Adrenal gland (tissue), 5 donors: ENCODE data around the gene GNB5.

Source experiments
- POLR2A ChIP-seq, 2 donors: fragments of 450-650 bp; IDR thresholded peaks; one replicate each; pipeline ENCODE4 v1.6.1; 2017; ENCODE audit warnings: antibody characterized with exemption in 2 of 2, mild to moderate bottlenecking in 2 of 2, moderate library complexity in 1 of 2
- TF ChIP-seq, protein P1 (sequence below), 6 experiments: fragments of 450-650 bp in 4 of 6; fragments of 200-600 bp in 2 of 6; sonication (generic) in 1 of 6; IDR thresholded peaks; 1 replicate in 5 of 6; 2 replicates in 1 of 6; pipeline versions ENCODE4 v1.5.1 to v1.8.0; 2016 to 2021; ENCODE audit warnings: antibody characterized with exemption in 6 of 6, mild to moderate bottlenecking in 2 of 6, moderate library complexity in 1 of 6
- donor health status: DM: no; HTN: no; CAD: no.

GRCh38 chr15:52146776-52147175, 44.4 kb downstream of the GNB5 start:
- TF ChIP-seq POLR2A (IDR thresholded peaks at IDR 0.05), result no peak
- TF ChIP-seq, protein P1, sequence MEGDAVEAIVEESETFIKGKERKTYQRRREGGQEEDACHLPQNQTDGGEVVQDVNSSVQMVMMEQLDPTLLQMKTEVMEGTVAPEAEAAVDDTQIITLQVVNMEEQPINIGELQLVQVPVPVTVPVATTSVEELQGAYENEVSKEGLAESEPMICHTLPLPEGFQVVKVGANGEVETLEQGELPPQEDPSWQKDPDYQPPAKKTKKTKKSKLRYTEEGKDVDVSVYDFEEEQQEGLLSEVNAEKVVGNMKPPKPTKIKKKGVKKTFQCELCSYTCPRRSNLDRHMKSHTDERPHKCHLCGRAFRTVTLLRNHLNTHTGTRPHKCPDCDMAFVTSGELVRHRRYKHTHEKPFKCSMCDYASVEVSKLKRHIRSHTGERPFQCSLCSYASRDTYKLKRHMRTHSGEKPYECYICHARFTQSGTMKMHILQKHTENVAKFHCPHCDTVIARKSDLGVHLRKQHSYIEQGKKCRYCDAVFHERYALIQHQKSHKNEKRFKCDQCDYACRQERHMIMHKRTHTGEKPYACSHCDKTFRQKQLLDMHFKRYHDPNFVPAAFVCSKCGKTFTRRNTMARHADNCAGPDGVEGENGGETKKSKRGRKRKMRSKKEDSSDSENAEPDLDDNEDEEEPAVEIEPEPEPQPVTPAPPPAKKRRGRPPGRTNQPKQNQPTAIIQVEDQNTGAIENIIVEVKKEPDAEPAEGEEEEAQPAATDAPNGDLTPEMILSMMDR (IDR thresholded peaks at IDR 0.05), result no peak
